A549 treated with AZD9567 at 1 μM for 4 hours (cell line): ENCODE data around the gene GUCA1A. TPM values are rescaled to one million over a fixed set of nuclear protein-coding genes. Genes with fewer than 3 reads are reported as not detected.

Experiments used
- total RNA-seq: library from RNA; stranded (reverse); fragments of 200-300 nt; extraction: Qiagen RNA extraction; gene quantifications from 5 replicates; pipeline ENCODE4 v1.2.3, GENCODE V29; 2022; ENCODE audit not compliant: insufficient read depth

Gene GUCA1A
- not detected in 5 replicates for total RNA-seq

DNA sequence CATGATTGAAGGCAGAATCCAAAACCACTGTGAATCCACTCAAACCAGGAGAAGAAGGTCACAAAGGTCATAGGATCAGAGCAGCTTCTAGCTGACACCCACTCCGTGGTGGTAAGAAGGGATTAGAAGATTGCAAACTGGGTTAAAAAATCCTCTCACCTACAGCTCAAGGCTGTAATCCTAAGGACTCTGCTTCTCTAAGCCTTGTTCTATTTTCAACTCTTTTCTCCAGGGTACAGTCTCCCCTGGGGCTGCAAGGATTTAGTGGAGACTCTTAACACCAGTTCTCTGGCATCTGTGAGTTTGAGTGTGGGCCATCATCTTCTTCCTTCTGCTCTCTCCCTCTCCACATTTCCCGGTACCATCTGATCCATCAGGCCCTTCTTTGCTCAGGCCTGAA lies at the start of gene GUCA1A:
Gene GUCA1A, plus strand, starts transcription at position 264 of the 400 bp plus-strand sequence. CDS start 250 bp downstream, outside the sequence.

DNA sequence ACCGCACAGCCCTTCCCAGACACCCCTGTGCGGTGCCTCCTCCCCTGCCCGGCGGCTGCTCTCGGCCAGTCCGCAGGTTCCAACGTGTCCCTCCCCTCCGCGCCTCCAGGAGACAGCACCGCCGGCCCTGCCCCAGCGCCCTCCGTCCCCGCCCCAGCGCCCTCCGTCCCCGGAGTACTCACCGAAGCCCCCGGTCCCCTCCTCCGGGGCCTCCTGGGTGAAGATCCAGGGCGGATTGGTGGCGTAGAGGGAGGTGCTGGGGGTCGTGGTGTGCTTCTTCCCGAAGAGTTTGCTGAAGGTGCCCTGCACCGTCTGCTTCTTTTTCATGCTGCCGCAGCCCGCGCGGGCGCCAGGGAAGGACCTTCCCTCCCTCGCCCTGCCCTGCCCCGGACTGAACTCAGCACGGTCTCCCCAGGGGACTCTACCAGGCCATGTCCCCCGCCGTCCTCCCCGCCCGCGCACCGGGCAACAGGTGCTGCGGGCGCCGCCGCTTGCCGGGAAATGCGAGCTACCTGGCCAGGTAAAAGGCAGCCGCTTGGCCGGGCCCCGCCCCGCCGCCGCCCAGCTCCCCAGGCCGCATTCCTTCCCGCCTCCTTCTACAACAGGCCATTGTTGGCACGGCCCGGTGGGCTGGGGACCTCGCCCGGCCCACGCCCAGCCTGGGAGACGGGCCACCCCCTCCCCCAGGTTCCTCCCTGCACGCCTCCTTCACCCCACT lies 30.9 kb upstream of the GUCA1A start, which contains the start of gene C6orf132:
Gene C6orf132, minus strand, starts transcription at position 503 of the 718 bp plus-strand sequence. Its CDS starts 176 bp downstream, at position 327.

DNA sequence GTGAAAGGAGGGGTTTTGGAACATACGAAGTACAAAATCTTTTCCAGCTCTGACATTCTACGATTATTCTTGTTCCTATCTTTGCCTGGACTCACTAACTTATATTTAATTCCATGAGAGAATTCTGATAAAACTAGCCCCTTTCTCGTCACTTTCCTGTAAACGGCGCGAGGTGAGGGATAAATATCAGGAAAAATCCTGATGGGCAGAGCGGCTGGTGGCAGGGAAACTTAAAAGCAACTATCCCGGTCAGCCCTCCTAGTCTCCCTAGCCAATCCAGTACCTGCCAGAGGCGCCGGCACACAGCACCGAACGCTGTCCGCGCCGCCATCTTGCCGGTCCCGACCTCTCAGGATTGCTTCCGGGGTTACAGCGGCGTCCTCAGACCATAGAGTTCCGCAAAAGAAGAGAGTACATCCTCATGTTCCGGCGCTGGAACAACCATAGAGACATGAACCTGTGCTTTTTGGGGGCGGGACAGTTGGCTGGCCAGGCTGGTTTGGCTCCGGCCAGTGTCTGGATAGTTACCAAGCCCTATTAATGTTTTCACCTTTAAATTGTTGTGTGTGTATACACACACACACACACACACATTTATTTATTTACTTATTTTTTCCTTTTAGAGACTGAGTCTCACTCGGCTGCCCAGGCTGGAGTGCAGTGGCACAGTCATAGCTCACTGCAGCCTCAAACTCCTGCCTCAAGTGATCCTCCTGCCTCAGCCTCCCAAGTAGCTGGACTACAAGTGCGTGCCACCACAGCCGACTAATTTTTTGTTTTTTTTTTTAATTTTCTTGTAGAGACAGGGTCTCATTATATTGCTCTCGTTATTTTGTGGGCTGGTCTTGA lies 44.6 kb downstream of the GUCA1A start, which contains the start of gene MRPS10:
Gene MRPS10, minus strand, starts transcription at position 343 of the 849 bp plus-strand sequence. Its CDS starts 12 bp downstream, at position 331.

Other genes starting within 250 kb of the GUCA1A start
- 103 to 167 TPM (median 146 TPM) in 5 replicates for gene CCND3, start 231.6 kb upstream of the GUCA1A start, total RNA-seq
- gene TAF8, start 122.8 kb upstream of the GUCA1A start, total RNA-seq, result 11.8 to 13.8 TPM (median 13.0 TPM) in 5 replicates
- 1.3 to 2.1 TPM (median 1.6 TPM) in 5 replicates for gene C6orf132, start 30.7 kb upstream of the GUCA1A start, total RNA-seq
- 0.50 to 0.73 TPM (median 0.61 TPM) in 4 of 5 replicates, not detected in the other for gene GUCA1B, start 21.6 kb downstream of the GUCA1A start, total RNA-seq
- 31.4 to 35.4 TPM (median 32.7 TPM) in 5 replicates for gene MRPS10, start 44.5 kb downstream of the GUCA1A start, total RNA-seq